ENCODE measurements around the gene GPR83. TPM values are rescaled to one million over a fixed set of nuclear protein-coding genes. Genes with fewer than 3 reads are reported as not detected.

The GPR83 gene
- total and polyA plus RNA-seq, 8 donors = 0.05 to 0.19 (median 0.11) TPM; not detected in 4

DNA sequence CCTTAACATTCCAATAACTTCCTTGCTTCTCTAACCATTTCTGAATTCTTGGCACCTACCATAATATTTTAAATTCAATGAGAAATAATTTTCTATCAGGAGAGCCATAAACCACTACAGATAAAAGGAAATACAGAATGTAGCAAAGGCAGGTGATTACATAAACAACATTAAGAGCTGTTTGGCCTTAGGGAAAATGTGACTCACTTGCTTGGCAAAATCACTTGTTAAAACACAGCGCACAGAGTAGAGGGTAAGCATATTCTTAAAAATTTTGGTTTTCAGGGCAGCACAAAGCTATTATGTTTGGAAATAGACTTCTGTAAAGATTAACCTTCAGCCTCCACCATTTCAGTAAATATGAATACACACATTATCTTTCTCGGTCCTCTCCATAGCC lies 70.4 kb downstream of the GPR83 start:
- ATAC-seq (no peak), DNase-seq (no peak), FAIRE-seq (no peak)
- whole genome bisulfite sequencing, 2 donors = 86 to 89% methylated on average over 2 of the region's 2 CpGs
- no peak overlapping the region for H3K27ac ChIP-seq
- no peaks in the 10 kb centered on the region for H3K4me1 ChIP-seq
- intact Hi-C loops (cut with DNase I) = no loop called here
- TF ChIP-seq, protein P1, sequence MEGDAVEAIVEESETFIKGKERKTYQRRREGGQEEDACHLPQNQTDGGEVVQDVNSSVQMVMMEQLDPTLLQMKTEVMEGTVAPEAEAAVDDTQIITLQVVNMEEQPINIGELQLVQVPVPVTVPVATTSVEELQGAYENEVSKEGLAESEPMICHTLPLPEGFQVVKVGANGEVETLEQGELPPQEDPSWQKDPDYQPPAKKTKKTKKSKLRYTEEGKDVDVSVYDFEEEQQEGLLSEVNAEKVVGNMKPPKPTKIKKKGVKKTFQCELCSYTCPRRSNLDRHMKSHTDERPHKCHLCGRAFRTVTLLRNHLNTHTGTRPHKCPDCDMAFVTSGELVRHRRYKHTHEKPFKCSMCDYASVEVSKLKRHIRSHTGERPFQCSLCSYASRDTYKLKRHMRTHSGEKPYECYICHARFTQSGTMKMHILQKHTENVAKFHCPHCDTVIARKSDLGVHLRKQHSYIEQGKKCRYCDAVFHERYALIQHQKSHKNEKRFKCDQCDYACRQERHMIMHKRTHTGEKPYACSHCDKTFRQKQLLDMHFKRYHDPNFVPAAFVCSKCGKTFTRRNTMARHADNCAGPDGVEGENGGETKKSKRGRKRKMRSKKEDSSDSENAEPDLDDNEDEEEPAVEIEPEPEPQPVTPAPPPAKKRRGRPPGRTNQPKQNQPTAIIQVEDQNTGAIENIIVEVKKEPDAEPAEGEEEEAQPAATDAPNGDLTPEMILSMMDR (IDR thresholded peaks at IDR 0.05) = no peak
- H3K36me3 ChIP-seq = no peaks in the 10 kb centered on the region
- H3K9me3 ChIP-seq = no peaks in the 10 kb centered on the region
- no peak overlapping the region for H3K4me3 ChIP-seq
- H3K27me3 ChIP-seq = no peaks in the 10 kb centered on the region

DNA sequence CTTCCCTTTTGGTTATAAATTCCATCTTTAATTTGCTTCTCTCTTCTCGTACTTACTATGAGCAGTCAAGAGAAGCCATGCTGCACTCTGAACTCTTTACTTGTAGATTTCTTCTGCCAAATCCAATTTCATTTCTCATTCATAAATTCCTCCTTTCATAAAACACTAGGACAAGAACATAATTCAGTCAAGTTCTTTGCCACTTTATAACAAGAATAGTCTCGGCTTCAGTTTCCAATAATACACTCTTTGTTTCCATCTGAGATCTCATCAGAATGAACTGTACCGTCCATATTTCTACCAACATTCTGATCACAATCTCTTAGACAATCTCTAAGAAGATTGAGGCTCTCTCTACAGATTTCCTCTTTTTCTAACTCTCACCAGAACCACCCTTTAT lies 71.7 kb downstream of the GPR83 start:
- Histone ChIP-seq H3K4me1 (no peaks in the 10 kb centered on the region), H3K27ac (no peak overlapping the region), H3K36me3 (no peaks in the 10 kb centered on the region), H3K4me3 (no peak overlapping the region), H3K27me3 (no peaks in the 10 kb centered on the region), H3K9me3 (no peaks in the 10 kb centered on the region)
- WGBS, 2 donors = 66 to 76% methylated on average over 3 of the region's 3 CpGs
- TF ChIP-seq, protein P1 (IDR thresholded peaks at IDR 0.05) = no peak
- intact Hi-C loops (cut with DNase I) = no loop called here
- FAIRE-seq (no peak), ATAC-seq (no peak), DNase-seq (no peak)

DNA sequence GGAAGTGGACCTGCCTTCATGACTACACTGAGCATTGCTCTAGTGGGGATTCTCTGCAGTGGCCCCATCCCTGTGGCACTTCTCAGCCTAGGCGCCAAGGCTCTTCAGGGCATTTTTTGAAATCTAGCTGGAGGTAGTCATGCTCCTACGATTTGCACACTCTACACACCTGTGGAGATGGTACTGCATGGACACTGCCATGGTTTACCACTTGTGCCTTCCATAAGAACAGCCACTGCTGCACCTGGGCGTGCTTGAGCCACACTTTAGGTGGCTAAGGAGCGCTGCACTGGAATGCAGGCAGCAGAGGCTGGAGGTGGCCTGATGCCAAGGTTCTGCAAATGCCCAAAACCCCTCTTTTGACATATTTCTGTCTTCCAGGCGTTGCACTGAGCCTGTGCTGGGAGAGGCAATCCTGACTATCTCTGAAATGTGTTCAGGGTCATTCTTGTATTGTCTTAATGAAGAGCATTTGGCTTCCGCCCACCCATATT lies 72.6 kb downstream of the GPR83 start:
- Histone ChIP-seq H3K4me1 (no peaks in the 10 kb centered on the region), H3K27ac (no peak overlapping the region), H3K36me3 (no peaks in the 10 kb centered on the region), H3K27me3 (no peaks in the 10 kb centered on the region), H3K9me3 (no peaks in the 10 kb centered on the region), H3K4me3 (no peak overlapping the region)
- intact Hi-C loops (cut with DNase I) = no loop called here
- 60 to 69% methylated on average over 6 of the region's 6 CpGs for WGBS, 2 donors
- ATAC-seq (no peak), DNase-seq (no peak), FAIRE-seq (no peak)
- TF ChIP-seq, protein P1 (IDR thresholded peaks at IDR 0.05) = no peak

Other genes with a start within 250 kb of the GPR83 start
- gene IZUMO1R, start 96.8 kb downstream of the GPR83 start, total RNA-seq = not detected
- gene IZUMO1R, start 96.8 kb downstream of the GPR83 start, polyA plus RNA-seq = not detected
- gene MRE11, start 92.4 kb upstream of the GPR83 start, total RNA-seq = 10 to 100 TPM in 3 of 6 donors, 1 to 10 TPM in 3; 6.9 to 13.4 (median 10.8) TPM
- 1 to 10 TPM; 4.2 TPM for gene MRE11, start 92.4 kb upstream of the GPR83 start, polyA plus RNA-seq
- 10 to 100 TPM in 1 of 6 donors, 1 to 10 TPM in 5; 4.3 to 10.9 (median 6.0) TPM for gene ANKRD49, start 92.6 kb upstream of the GPR83 start, total RNA-seq
- gene ANKRD49, start 92.6 kb upstream of the GPR83 start, polyA plus RNA-seq = 10 to 100 TPM; 13.3 to 25.2 TPM
- gene C11orf97, start 111.0 kb upstream of the GPR83 start, total RNA-seq = not detected
- gene C11orf97, start 111.0 kb upstream of the GPR83 start, polyA plus RNA-seq = not detected
- 10 to 100 TPM in 1 of 6 donors, 1 to 10 TPM in 5; 4.4 to 14.6 (median 6.9) TPM for gene FUT4, start 142.5 kb upstream of the GPR83 start, total RNA-seq
- 1 to 10 TPM; 2.4 TPM for gene FUT4, start 142.5 kb upstream of the GPR83 start, polyA plus RNA-seq
- 10 to 100 TPM in 1 of 6 donors, 1 to 10 TPM in 5; 4.0 to 10.4 (median 5.0) TPM for gene PIWIL4, start 165.9 kb upstream of the GPR83 start, total RNA-seq
- gene PIWIL4, start 165.9 kb upstream of the GPR83 start, polyA plus RNA-seq = 10 to 100 TPM; 12.1 to 12.3 TPM